ENCODE results near the gene KCNJ15.

GRCh38 chr21:38291874-38292273, 35.1 kb downstream of the KCNJ15 start:
- no peak for TF ChIP-seq CTCF (IDR thresholded peaks at IDR 0.05)
- TF ChIP-seq POLR2A (IDR thresholded peaks at IDR 0.05): no peak
- no peak for TF ChIP-seq EP300 (IDR thresholded peaks at IDR 0.05)

Data from ovary (tissue), 3 donors.